Gastroesophageal sphincter (tissue), 3 donors: ENCODE data around the gene CAVIN2.

Source experiments
- CTCF ChIP-seq, 4 experiments: fragments of 200-600 bp in 2 of 4; fragments of 450-650 bp in 2 of 4; sonication (generic) in 1 of 4; IDR thresholded peaks; one replicate each; pipeline ENCODE4 v1.5.1; 2017 to 2019; ENCODE audit warnings: antibody characterized with exemption in 4 of 4, mild to moderate bottlenecking in 2 of 4, moderate library complexity in 2 of 4
- EP300 ChIP-seq: sonication (generic); formaldehyde crosslinking; IDR thresholded peaks from one replicate; pipeline ENCODE4 v1.6.1; 2017; ENCODE audit warnings: antibody characterized with exemption, mild to moderate bottlenecking
- POLR2A ChIP-seq, 2 donors: fragments of 450-650 bp; IDR thresholded peaks; one replicate each; pipeline ENCODE4 v1.6.1; 2017; ENCODE audit warnings: antibody characterized with exemption in 2 of 2, mild to moderate bottlenecking in 2 of 2, moderate library complexity in 1 of 2
- POLR2AphosphoS5 ChIP-seq: sonication (generic); formaldehyde crosslinking; IDR thresholded peaks from one replicate; pipeline ENCODE4 v1.6.1; 2017; ENCODE audit warnings: antibody characterized with exemption

- no peak for TF ChIP-seq EP300
- TF ChIP-seq POLR2A (IDR thresholded peaks at IDR 0.05): no peak
- peak; percentile 65 to 83 (median 76) for TF ChIP-seq CTCF (IDR thresholded peaks at IDR 0.05)
- TF ChIP-seq POLR2AphosphoS5: no peak
Measured at GRCh38 chr2:191811807-191812602, 34.9 kb downstream of the CAVIN2 start.
